ENCODE data around the gene SLC25A51. TPM values are rescaled to one million over a fixed set of nuclear protein-coding genes. Genes with fewer than 3 reads are reported as not detected.

Gene SLC25A51
- total and polyA plus RNA-seq, 2 donors, result 8.6 to 20.4 TPM

DNA sequence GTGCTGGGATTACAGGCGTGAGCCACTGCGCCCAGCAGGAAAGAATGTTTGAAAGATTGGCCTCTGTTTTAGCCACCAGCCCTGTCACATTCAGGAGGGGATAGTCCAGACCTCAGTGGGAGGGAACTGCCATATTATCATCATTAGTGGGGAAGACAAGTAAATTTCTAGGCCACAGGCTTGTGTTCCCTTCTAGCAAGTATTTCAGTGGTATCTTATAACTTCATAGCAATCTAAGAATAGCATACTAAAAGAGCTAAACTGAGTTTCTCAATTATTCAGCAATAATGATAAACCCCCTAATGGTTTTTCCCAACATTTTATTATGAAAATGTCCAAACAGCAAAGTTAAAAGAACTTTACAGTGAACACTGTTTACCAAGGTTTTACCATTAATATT is 30.0 kb downstream of the SLC25A51 start:
- H3K27me3 ChIP-seq (ENCODE audit: control insufficient read depth in 2 of 2, insufficient read depth in 1 of 2, low read length in 1 of 2), result no peaks in the 10 kb centered on the region
- 97% methylated on average over 2 of the region's 2 CpGs for WGBS
- peaks cover 0 to 5% of the 10 kb centered on the region in 2 donors for H3K9me3 ChIP-seq (ENCODE audit: control insufficient read depth in 2 of 2, insufficient read depth in 1 of 2, low read length in 1 of 2)
- no peak overlapping the region for H3K27ac ChIP-seq (ENCODE audit: low read depth in 1 of 2, low read length in 1 of 2)
- DNase-seq (ENCODE audit: low read depth in 6 of 9, low spot score in 9 of 9), result no peak
- H3K4me1 ChIP-seq (ENCODE audit: control insufficient read depth in 2 of 2, insufficient read depth in 2 of 2, low read length in 2 of 2), result no peaks in the 10 kb centered on the region
- no peak overlapping the region for H3K4me3 ChIP-seq (ENCODE audit: low read length in 2 of 2)
- H3K36me3 ChIP-seq (ENCODE audit: control insufficient read depth in 2 of 2, insufficient read depth in 2 of 2, low read length in 1 of 2), result peaks cover 4 to 8% of the 10 kb centered on the region in 2 donors

DNA sequence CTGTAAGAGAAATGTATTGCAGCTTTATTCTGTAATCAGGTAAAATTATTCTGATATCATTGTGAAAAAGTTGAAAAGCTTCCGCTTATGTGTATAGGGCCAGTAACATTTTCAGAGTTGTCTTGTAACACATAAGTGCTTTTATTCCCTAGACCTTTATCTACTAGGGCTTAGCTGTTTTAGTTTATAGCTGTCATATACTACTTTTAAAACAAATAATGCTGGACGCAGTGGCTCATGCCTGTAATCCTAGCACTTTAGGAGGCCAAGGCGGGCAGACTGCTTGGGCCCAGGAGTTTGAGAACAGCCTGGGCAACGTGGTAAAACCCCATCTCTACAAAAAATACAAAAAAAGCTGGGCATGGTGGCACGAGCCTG is 33.1 kb downstream of the SLC25A51 start:
- H3K27ac ChIP-seq (ENCODE audit: low read depth in 1 of 2, low read length in 1 of 2), result no peak overlapping the region
- no peaks in the 10 kb centered on the region for H3K4me1 ChIP-seq (ENCODE audit: control insufficient read depth in 2 of 2, insufficient read depth in 2 of 2, low read length in 2 of 2)
- H3K27me3 ChIP-seq (ENCODE audit: control insufficient read depth in 2 of 2, insufficient read depth in 1 of 2, low read length in 1 of 2), result no peaks in the 10 kb centered on the region
- 86% methylated on average over 5 of the region's 5 CpGs for WGBS
- DNase-seq (ENCODE audit: low read depth in 6 of 9, low spot score in 9 of 9), result no peak
- H3K4me3 ChIP-seq (ENCODE audit: low read length in 2 of 2), result no peak overlapping the region
- no peaks in the 10 kb centered on the region for H3K36me3 ChIP-seq (ENCODE audit: control insufficient read depth in 2 of 2, insufficient read depth in 2 of 2, low read length in 1 of 2)
- H3K9me3 ChIP-seq (ENCODE audit: control insufficient read depth in 2 of 2, insufficient read depth in 1 of 2, low read length in 1 of 2), result no peaks in the 10 kb centered on the region

DNA sequence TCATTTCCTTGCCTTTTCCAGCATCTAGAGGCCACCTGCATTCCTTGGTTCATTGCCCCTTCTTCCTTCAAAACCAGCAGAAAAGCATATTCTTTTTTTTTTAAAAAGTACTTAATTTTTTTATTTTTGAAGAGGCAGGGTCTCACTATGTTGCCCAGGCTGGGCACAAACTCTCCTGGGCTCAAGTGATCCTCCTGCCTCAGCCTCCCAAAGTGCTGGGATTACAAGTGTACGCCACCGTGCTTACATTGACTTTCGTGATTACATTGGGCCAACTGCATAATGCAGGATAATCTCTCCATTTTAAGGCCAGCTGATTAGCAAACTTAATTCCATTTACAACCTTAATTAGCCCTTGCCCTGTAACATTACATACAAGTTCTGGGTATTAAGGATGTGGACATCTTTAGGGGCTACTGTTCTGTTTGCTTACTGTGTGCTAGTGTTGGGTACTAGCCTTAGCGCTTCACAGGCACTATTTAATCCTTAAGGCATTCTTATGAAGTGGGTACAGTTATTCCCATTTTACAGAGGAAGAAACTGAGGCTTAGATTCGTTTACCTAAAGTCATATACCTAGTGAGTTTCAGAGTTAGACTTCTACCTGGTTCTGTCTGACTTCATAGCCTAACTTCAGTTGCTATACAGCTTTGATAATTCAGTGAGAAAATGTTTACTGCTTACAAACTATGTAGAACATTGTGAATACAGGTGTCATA is 33.7 kb downstream of the SLC25A51 start:
- H3K27ac ChIP-seq (ENCODE audit: low read depth in 1 of 2, low read length in 1 of 2), result no peak overlapping the region
- H3K9me3 ChIP-seq (ENCODE audit: control insufficient read depth in 2 of 2, insufficient read depth in 1 of 2, low read length in 1 of 2), result no peaks in the 10 kb centered on the region
- H3K27me3 ChIP-seq (ENCODE audit: control insufficient read depth in 2 of 2, insufficient read depth in 1 of 2, low read length in 1 of 2), result no peaks in the 10 kb centered on the region
- no peak overlapping the region for H3K4me3 ChIP-seq (ENCODE audit: low read length in 2 of 2)
- over 99% methylated on average over 5 of the region's 5 CpGs for WGBS
- H3K4me1 ChIP-seq (ENCODE audit: control insufficient read depth in 2 of 2, insufficient read depth in 2 of 2, low read length in 2 of 2), result no peaks in the 10 kb centered on the region
- DNase-seq (ENCODE audit: low read depth in 6 of 9, low spot score in 9 of 9), result no peak
- no peaks in the 10 kb centered on the region for H3K36me3 ChIP-seq (ENCODE audit: control insufficient read depth in 2 of 2, insufficient read depth in 2 of 2, low read length in 1 of 2)

DNA sequence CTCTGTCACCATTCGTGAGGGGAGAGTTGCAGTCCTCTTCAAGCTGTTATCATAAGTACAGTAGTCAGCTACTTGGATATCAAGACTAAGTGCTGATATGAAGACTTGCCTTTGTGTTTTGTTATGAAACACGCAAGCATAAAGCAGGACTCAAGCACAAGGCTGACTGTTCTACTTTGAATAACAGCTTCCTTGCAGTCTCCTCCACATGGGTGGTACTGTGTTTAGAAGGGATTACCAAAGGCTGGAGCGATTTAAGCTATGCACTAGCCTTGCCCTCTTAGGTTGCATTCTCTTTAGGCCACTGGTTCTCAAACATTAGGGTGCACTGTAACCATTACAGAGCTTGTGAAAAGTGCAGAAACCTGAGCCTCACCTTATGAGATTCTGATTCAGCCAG is 41.4 kb downstream of the SLC25A51 start:
- WGBS, result 97% methylated on average over 3 of the region's 3 CpGs
- no peaks in the 10 kb centered on the region for H3K27me3 ChIP-seq (ENCODE audit: control insufficient read depth in 2 of 2, insufficient read depth in 1 of 2, low read length in 1 of 2)
- no peak overlapping the region for H3K27ac ChIP-seq (ENCODE audit: low read depth in 1 of 2, low read length in 1 of 2)
- no peak overlapping the region for H3K4me3 ChIP-seq (ENCODE audit: low read length in 2 of 2)
- H3K9me3 ChIP-seq (ENCODE audit: control insufficient read depth in 2 of 2, insufficient read depth in 1 of 2, low read length in 1 of 2), result no peaks in the 10 kb centered on the region
- no peaks in the 10 kb centered on the region for H3K4me1 ChIP-seq (ENCODE audit: control insufficient read depth in 2 of 2, insufficient read depth in 2 of 2, low read length in 2 of 2)
- H3K36me3 ChIP-seq (ENCODE audit: control insufficient read depth in 2 of 2, insufficient read depth in 2 of 2, low read length in 1 of 2), result peaks cover 19 to 43% of the 10 kb centered on the region in 2 donors
- no peak for DNase-seq (ENCODE audit: low read depth in 6 of 9, low spot score in 9 of 9)

DNA sequence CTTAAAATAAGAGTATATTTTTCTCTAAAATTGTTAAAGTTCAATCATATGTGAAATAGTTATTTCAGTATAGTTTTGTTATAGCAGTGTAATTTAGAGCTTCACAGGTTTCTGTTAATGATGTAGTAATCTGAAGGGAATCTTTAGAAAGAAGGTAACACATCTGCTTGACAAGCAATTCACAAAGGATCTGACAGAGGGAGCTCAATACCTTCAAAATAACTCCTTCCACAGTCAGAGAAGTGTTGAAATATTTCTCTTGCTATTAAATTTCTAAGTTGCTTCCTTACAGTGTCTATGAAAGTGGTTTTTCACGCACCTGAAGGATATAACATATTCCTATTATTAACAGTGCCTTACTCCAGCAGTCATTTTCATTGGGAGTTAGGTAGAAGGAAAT is 44.9 kb downstream of the SLC25A51 start:
- Histone ChIP-seq H3K27ac (ENCODE audit: low read depth in 1 of 2, low read length in 1 of 2) (no peak overlapping the region), H3K4me1 (ENCODE audit: control insufficient read depth in 2 of 2, insufficient read depth in 2 of 2, low read length in 2 of 2) (no peaks in the 10 kb centered on the region), H3K9me3 (ENCODE audit: control insufficient read depth in 2 of 2, insufficient read depth in 1 of 2, low read length in 1 of 2) (no peaks in the 10 kb centered on the region), H3K27me3 (ENCODE audit: control insufficient read depth in 2 of 2, insufficient read depth in 1 of 2, low read length in 1 of 2) (no peaks in the 10 kb centered on the region), H3K36me3 (ENCODE audit: control insufficient read depth in 2 of 2, insufficient read depth in 2 of 2, low read length in 1 of 2) (peaks cover 23 to 45% of the 10 kb centered on the region in 2 donors), H3K4me3 (ENCODE audit: low read length in 2 of 2) (no peak overlapping the region)
- no peak for DNase-seq (ENCODE audit: low read depth in 6 of 9, low spot score in 9 of 9)
- WGBS, result 97% methylated on average over 1 of the region's 1 CpG

DNA sequence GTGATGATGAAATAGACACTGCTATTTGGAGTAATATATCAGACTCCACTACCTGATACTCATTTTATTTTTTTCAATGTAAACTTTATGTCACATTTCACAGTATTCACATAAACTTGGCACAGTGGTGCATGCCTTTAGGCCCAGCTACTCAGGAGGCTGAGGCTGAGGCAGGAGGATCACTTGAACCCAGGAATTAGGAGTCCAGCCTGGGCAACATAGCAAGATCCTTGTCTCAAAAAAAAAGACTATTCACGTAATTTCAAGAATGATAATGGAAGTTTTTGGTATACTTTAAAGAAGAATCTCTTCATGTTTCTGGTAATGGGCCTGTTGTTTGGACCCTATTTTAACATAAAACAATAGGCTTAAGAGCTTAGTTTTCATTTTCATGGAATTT is 47.4 kb downstream of the SLC25A51 start:
- Histone ChIP-seq H3K4me1 (ENCODE audit: control insufficient read depth in 2 of 2, insufficient read depth in 2 of 2, low read length in 2 of 2) (no peaks in the 10 kb centered on the region), H3K27ac (ENCODE audit: low read depth in 1 of 2, low read length in 1 of 2) (no peak overlapping the region), H3K9me3 (ENCODE audit: control insufficient read depth in 2 of 2, insufficient read depth in 1 of 2, low read length in 1 of 2) (no peaks in the 10 kb centered on the region), H3K4me3 (ENCODE audit: low read length in 2 of 2) (no peak overlapping the region), H3K36me3 (ENCODE audit: control insufficient read depth in 2 of 2, insufficient read depth in 2 of 2, low read length in 1 of 2) (peaks cover 18 to 36% of the 10 kb centered on the region in 2 donors), H3K27me3 (ENCODE audit: control insufficient read depth in 2 of 2, insufficient read depth in 1 of 2, low read length in 1 of 2) (no peaks in the 10 kb centered on the region)
- 99% methylated on average over 1 of the region's 1 CpG for WGBS
- DNase-seq (ENCODE audit: low read depth in 6 of 9, low spot score in 9 of 9), result no peak

DNA sequence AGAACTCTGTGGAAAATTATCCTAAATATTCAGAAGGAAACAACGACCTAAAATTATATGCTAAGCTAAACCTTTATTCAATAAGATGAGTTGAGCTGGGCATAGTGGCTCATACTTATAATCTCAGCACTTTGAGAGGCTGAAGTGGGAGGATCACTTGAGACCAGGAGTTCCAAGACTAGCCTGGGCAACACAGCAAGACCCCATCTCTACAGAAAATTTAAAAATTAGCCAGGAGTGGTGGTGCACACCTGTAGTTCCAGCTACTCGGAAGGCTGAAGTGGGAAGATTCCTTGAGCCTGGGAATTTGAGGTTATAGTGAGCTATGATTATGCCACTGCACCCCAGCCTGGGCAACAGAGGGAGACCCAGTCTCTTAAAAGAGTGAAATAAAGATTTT is 51.7 kb downstream of the SLC25A51 start:
- Histone ChIP-seq H3K27ac (ENCODE audit: low read depth in 1 of 2, low read length in 1 of 2) (no peak overlapping the region), H3K36me3 (ENCODE audit: control insufficient read depth in 2 of 2, insufficient read depth in 2 of 2, low read length in 1 of 2) (peaks cover 0 to 4% of the 10 kb centered on the region in 2 donors), H3K27me3 (ENCODE audit: control insufficient read depth in 2 of 2, insufficient read depth in 1 of 2, low read length in 1 of 2) (no peaks in the 10 kb centered on the region), H3K9me3 (ENCODE audit: control insufficient read depth in 2 of 2, insufficient read depth in 1 of 2, low read length in 1 of 2) (no peaks in the 10 kb centered on the region), H3K4me3 (ENCODE audit: low read length in 2 of 2) (no peak overlapping the region), H3K4me1 (ENCODE audit: control insufficient read depth in 2 of 2, insufficient read depth in 2 of 2, low read length in 2 of 2) (no peaks in the 10 kb centered on the region)
- 100% methylated on average over 2 of the region's 2 CpGs for WGBS
- no peak for DNase-seq (ENCODE audit: low read depth in 6 of 9, low spot score in 9 of 9)

DNA sequence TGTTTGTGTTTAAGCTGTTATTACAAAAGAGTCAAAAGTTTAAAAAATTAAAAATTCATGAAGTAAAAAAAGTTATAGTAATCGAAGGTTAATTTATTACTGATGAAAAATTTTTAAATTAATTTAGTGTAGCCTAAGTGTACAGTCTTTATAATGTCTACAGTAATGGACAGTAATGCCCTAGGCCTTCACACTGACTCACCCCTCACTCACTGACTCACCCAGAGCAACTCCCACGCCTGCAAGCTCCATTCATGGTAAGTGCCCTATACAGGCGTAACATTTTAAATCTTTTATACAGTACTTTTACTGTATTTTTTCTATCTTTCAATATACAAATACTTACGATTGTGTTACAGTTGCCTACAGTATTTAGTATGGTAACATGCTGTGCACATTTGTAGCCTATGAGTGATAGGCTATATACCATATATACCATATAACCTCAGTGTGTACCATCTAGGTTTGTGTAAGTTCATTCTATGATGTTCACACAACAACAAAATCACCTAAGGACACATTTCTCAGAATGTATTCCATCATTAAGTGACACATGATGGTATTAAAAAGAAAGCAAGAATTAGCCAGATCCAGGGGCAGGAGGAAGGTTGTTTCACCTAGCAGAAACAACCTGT is 63.2 kb downstream of the SLC25A51 start:
- H3K4me1 ChIP-seq (ENCODE audit: control insufficient read depth in 2 of 2, insufficient read depth in 2 of 2, low read length in 2 of 2), result no peaks in the 10 kb centered on the region
- H3K4me3 ChIP-seq (ENCODE audit: low read length in 2 of 2), result no peak overlapping the region
- no peaks in the 10 kb centered on the region for H3K27me3 ChIP-seq (ENCODE audit: control insufficient read depth in 2 of 2, insufficient read depth in 1 of 2, low read length in 1 of 2)
- 97% methylated on average over 4 of the region's 4 CpGs for WGBS
- DNase-seq (ENCODE audit: low read depth in 6 of 9, low spot score in 9 of 9), result no peak
- H3K36me3 ChIP-seq (ENCODE audit: control insufficient read depth in 2 of 2, insufficient read depth in 2 of 2, low read length in 1 of 2), result peaks cover 0 to 3% of the 10 kb centered on the region in 2 donors
- H3K27ac ChIP-seq (ENCODE audit: low read depth in 1 of 2, low read length in 1 of 2), result no peak overlapping the region
- H3K9me3 ChIP-seq (ENCODE audit: control insufficient read depth in 2 of 2, insufficient read depth in 1 of 2, low read length in 1 of 2), result no peaks in the 10 kb centered on the region

DNA sequence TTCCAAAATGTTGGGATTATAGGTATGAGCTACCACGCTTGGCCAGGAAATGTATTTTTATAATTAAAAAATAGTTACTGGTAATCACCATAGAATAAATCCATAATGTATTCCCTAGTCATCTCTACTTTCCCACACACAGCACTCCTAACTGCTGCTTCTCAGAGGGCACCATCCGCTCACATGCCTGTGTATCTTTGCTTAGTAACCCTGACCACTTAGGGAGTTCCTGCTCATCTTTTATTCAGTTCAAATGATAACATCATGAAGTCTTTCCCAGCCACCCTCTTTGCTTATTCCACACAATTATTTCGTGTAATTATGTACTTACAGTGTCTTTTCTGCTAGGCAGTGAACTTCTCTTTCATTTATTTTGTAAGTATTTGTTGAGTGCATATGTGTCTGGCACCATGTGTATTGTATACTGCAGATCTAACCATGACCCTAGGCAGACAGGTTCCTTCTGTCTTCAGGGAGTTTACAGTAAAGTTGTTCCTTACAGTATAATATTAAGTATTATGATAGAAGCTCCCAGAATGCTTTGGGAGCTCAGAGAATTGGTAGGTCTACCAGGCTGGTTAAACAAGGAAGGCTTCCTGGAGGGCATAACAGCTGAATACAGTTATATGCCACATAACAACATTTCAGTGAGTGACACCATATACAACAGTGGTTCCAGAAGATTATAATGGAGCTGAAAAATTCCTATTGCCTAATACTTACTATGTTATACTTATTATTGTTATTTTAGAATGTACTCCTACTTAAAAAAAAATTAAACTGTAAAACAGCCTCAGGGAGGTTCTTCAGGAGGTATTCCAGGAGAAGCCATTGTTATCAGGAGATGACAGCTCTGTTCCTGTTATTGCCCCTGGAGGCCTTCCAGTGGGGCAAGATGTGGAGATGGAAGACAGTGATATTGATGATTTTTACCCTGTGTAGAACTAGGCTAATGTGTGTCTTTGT is 64.1 kb downstream of the SLC25A51 start:
- no peak overlapping the region for H3K4me3 ChIP-seq (ENCODE audit: low read length in 2 of 2)
- no peak overlapping the region for H3K27ac ChIP-seq (ENCODE audit: low read depth in 1 of 2, low read length in 1 of 2)
- peaks cover 0 to 4% of the 10 kb centered on the region in 2 donors for H3K36me3 ChIP-seq (ENCODE audit: control insufficient read depth in 2 of 2, insufficient read depth in 2 of 2, low read length in 1 of 2)
- no peaks in the 10 kb centered on the region for H3K4me1 ChIP-seq (ENCODE audit: control insufficient read depth in 2 of 2, insufficient read depth in 2 of 2, low read length in 2 of 2)
- DNase-seq (ENCODE audit: low read depth in 6 of 9, low spot score in 9 of 9), result no peak
- no peaks in the 10 kb centered on the region for H3K27me3 ChIP-seq (ENCODE audit: control insufficient read depth in 2 of 2, insufficient read depth in 1 of 2, low read length in 1 of 2)
- no peaks in the 10 kb centered on the region for H3K9me3 ChIP-seq (ENCODE audit: control insufficient read depth in 2 of 2, insufficient read depth in 1 of 2, low read length in 1 of 2)
- 97% methylated on average over 3 of the region's 3 CpGs for WGBS
